HG03108 (cell line): ENCODE measurements around the gene PHACTR1.

Source experiments
- ATAC-seq: cut with Tn5 transposase; IDR thresholded peaks from one replicate; pipeline ENCODE4 v1.9.1; 2021; ENCODE audit warnings: moderate library complexity; ENCODE audit not compliant: unreplicated experiment

The PHACTR1 gene

GRCh38 chr6:13053006-13053461 is 336.5 kb downstream of the PHACTR1 start:
- no peak for ATAC-seq

GRCh38 chr6:13058051-13058450 is 341.5 kb downstream of the PHACTR1 start:
- no peak for ATAC-seq

- no peak for ATAC-seq
Measured at GRCh38 chr6:13059026-13059425, 342.5 kb downstream of the PHACTR1 start.

GRCh38 chr6:13063300-13063918 is 346.8 kb downstream of the PHACTR1 start:
- ATAC-seq: no peak

GRCh38 chr6:13065581-13065980 is 349.0 kb downstream of the PHACTR1 start:
- ATAC-seq: no peak

GRCh38 chr6:13066050-13066449 is 349.5 kb downstream of the PHACTR1 start:
- ATAC-seq: no peak

GRCh38 chr6:13066820-13067219 is 350.3 kb downstream of the PHACTR1 start:
- ATAC-seq: no peak

- ATAC-seq: no peak
Measured at GRCh38 chr6:13068586-13069210, 352.1 kb downstream of the PHACTR1 start.

GRCh38 chr6:13071550-13072345 is 355.2 kb downstream of the PHACTR1 start:
- no peak for ATAC-seq

GRCh38 chr6:13072686-13073347 is 356.2 kb downstream of the PHACTR1 start:
- ATAC-seq: no peak

GRCh38 chr6:13074415-13075140 is 358.0 kb downstream of the PHACTR1 start:
- ATAC-seq: no peak

- no peak for ATAC-seq
Measured at GRCh38 chr6:13075141-13075845, 358.7 kb downstream of the PHACTR1 start.

- no peak for ATAC-seq
Measured at GRCh38 chr6:13076575-13076974, 360.0 kb downstream of the PHACTR1 start.

- ATAC-seq: no peak
Measured at GRCh38 chr6:13077117-13077516, 360.6 kb downstream of the PHACTR1 start.

- ATAC-seq: no peak
Measured at GRCh38 chr6:13079096-13079723, 362.6 kb downstream of the PHACTR1 start.

- ATAC-seq: no peak
Measured at GRCh38 chr6:13080462-13081188, 364.1 kb downstream of the PHACTR1 start.

- ATAC-seq: no peak
Measured at GRCh38 chr6:13081189-13081563, 364.6 kb downstream of the PHACTR1 start.

GRCh38 chr6:13089296-13089994 is 372.9 kb downstream of the PHACTR1 start:
- ATAC-seq: no peak
